Osteoblast (primary cell): ENCODE data around the gene NRG4. TPM values are rescaled to one million over a fixed set of nuclear protein-coding genes. Genes with fewer than 3 reads are reported as not detected.

ENCODE experiments used
- DNase-seq: peaks from one replicate; pipeline ENCODE4 v3.0.0; 2011; ENCODE audit warnings: low spot score, mixed read lengths; ENCODE audit not compliant: insufficient read length; ENCODE audit errors: missing footprints
- H2AFZ ChIP-seq: 2 replicates; pipeline ENCODE4 v1.6.0; 2011; ENCODE audit warnings: mild to moderate bottlenecking, low read length
- H3K27ac ChIP-seq: 2 replicates; pipeline ENCODE4 v1.5.1; 2011; ENCODE audit warnings: mild to moderate bottlenecking, low read depth, low read length, moderate library complexity
- H3K27me3 ChIP-seq: 2 replicates; pipeline ENCODE4 v1.6.0; 2012; ENCODE audit warnings: mild to moderate bottlenecking, control low read depth, inconsistent platforms, low read length, moderate library complexity; ENCODE audit not compliant: insufficient read depth
- H3K36me3 ChIP-seq: 2 replicates; pipeline ENCODE4 v1.5.1; 2011; ENCODE audit warnings: mild to moderate bottlenecking, low read length, control low read depth, moderate library complexity; ENCODE audit not compliant: insufficient read depth
- H3K4me1 ChIP-seq: 2 replicates; pipeline ENCODE4 v1.5.1; 2011; ENCODE audit warnings: mild to moderate bottlenecking, low read length, control low read depth, moderate library complexity; ENCODE audit not compliant: insufficient read depth
- H3K4me2 ChIP-seq: 2 replicates; pipeline ENCODE4 v1.6.0; 2011; ENCODE audit warnings: mild to moderate bottlenecking, low read length; ENCODE audit not compliant: insufficient read depth
- H3K4me3 ChIP-seq: fragments of 200-600 bp; sonication (generic); 3 replicates; pipeline ENCODE4 v1.5.1; 2012; ENCODE audit warnings: mild to moderate bottlenecking, low read length, inconsistent platforms; ENCODE audit not compliant: insufficient read depth
- H3K79me2 ChIP-seq: 2 replicates; pipeline ENCODE4 v1.6.0; 2012; ENCODE audit warnings: mild to moderate bottlenecking, low read length, control low read depth, inconsistent platforms; ENCODE audit not compliant: insufficient read depth
- H3K9me3 ChIP-seq: 2 replicates; pipeline ENCODE4 v1.5.1; 2011; ENCODE audit warnings: low read depth, low read length, control low read depth
- H4K20me1 ChIP-seq: 2 replicates; pipeline ENCODE4 v1.6.0; 2012; ENCODE audit warnings: mild to moderate bottlenecking, low read length, control low read depth; ENCODE audit not compliant: insufficient read depth
- CTCF ChIP-seq: IDR thresholded peaks from 2 replicates; pipeline ENCODE4 v1.5.1; 2011; ENCODE audit warnings: mild to moderate bottlenecking, low read depth, low read length, moderate library complexity; ENCODE audit errors: extremely low read depth
- total RNA-seq: library from RNA; depleted of rRNA; stranded (reverse); fragments of >200 nt; gene quantifications from 2 replicates; pipeline ENCODE4 v1.2.3, GENCODE V29; 2012

Gene NRG4
- total RNA-seq, 1 donor, result not detected

GRCh38 chr15:75966073-75966472 lies 46.2 kb downstream of the NRG4 start:
- H2AFZ ChIP-seq, result no peak overlapping the region
- H3K4me1 ChIP-seq, result no peaks in the 10 kb centered on the region
- H3K9me3 ChIP-seq, result no peaks in the 10 kb centered on the region
- DNase-seq, result no peak
- no peak overlapping the region for H3K27ac ChIP-seq
- no peak for TF ChIP-seq CTCF
- H3K79me2 ChIP-seq, result no peaks in the 10 kb centered on the region
- no peaks in the 10 kb centered on the region for H3K36me3 ChIP-seq
- no peak overlapping the region for H3K4me3 ChIP-seq
- H3K27me3 ChIP-seq, result peaks cover 7% of the 10 kb centered on the region
- no peaks in the 10 kb centered on the region for H4K20me1 ChIP-seq
- no peak overlapping the region for H3K4me2 ChIP-seq

DNA sequence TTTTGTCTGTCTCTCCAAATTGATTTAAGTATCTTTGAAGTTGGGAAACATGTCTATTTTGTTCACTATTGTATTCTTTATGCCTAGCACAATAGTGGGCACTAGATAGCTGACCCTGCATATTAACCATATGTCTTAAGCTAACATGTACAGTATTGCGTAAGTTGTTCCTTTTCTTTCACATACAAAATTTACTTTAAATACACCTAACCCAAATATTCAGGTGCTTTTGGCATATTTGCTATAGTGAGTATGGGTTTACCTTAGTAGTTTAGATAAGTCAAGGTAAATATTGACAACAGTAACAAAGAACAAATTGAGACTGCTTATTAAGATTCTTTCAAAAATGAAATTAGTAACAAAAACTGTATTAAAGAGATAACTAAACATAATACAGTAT lies 50.9 kb downstream of the NRG4 start:
- peaks cover 2% of the 10 kb centered on the region for H3K27me3 ChIP-seq
- H3K36me3 ChIP-seq, result no peaks in the 10 kb centered on the region
- H3K4me2 ChIP-seq, result no peak overlapping the region
- no peak overlapping the region for H3K27ac ChIP-seq
- no peaks in the 10 kb centered on the region for H4K20me1 ChIP-seq
- no peaks in the 10 kb centered on the region for H3K79me2 ChIP-seq
- no peak overlapping the region for H2AFZ ChIP-seq
- no peak overlapping the region for H3K4me3 ChIP-seq
- DNase-seq, result no peak
- H3K4me1 ChIP-seq, result no peaks in the 10 kb centered on the region
- H3K9me3 ChIP-seq, result no peaks in the 10 kb centered on the region
- no peak for TF ChIP-seq CTCF

GRCh38 chr15:75955720-75956119 lies 56.5 kb downstream of the NRG4 start:
- Histone ChIP-seq H3K4me3 (no peak overlapping the region), H3K36me3 (no peaks in the 10 kb centered on the region), H2AFZ (no peak overlapping the region), H3K27ac (no peak overlapping the region), H3K9me3 (no peaks in the 10 kb centered on the region), H4K20me1 (no peaks in the 10 kb centered on the region), H3K4me2 (no peak overlapping the region), H3K27me3 (peaks cover 2% of the 10 kb centered on the region), H3K4me1 (no peaks in the 10 kb centered on the region), H3K79me2 (no peaks in the 10 kb centered on the region)
- no peak for DNase-seq
- no peak for TF ChIP-seq CTCF

GRCh38 chr15:75952525-75952924 lies 59.7 kb downstream of the NRG4 start:
- H3K4me3 ChIP-seq, result no peak overlapping the region
- DNase-seq, result no peak
- H3K27me3 ChIP-seq, result peaks cover 1% of the 10 kb centered on the region
- H2AFZ ChIP-seq, result no peak overlapping the region
- H3K4me2 ChIP-seq, result no peak overlapping the region
- H3K9me3 ChIP-seq, result no peaks in the 10 kb centered on the region
- no peak for TF ChIP-seq CTCF
- H3K36me3 ChIP-seq, result no peaks in the 10 kb centered on the region
- no peak overlapping the region for H3K27ac ChIP-seq
- H4K20me1 ChIP-seq, result no peaks in the 10 kb centered on the region
- no peaks in the 10 kb centered on the region for H3K79me2 ChIP-seq
- peaks cover 3% of the 10 kb centered on the region for H3K4me1 ChIP-seq
